IMR-90 (cell line): ENCODE results near the gene PMEPA1. TPM values are rescaled to one million over a fixed set of nuclear protein-coding genes. Genes with fewer than 3 reads are reported as not detected.

ENCODE experiments used
- ATAC-seq: fragments of 200-7000 bp; cut with Tn5 transposase; 2 replicates; pipeline ENCODE4 v1.9.1; 2020; ENCODE audit warnings: low read depth, mild to moderate bottlenecking, moderate library complexity
- BruUV-seq: library from RNA; stranded (reverse); fragments of 400-500 nt; replicated peaks from 2 replicates; lab custom pipeline; 2021; lab: Mats Ljungman, UMichigan
- CTCF ChIA-PET: fragments of 300-600 bp; formaldehyde crosslinking; extraction: SDS; loops from one replicate; lab custom pipeline; 2021; ENCODE audit warnings: antibody characterized with exemption; lab: Yijun Ruan, JAX
- POLR2A ChIA-PET: fragments of 300-600 bp; sonication (Branson Sonifier 250); formaldehyde crosslinking; loops from one replicate; lab custom pipeline; 2022; ENCODE audit warnings: antibody characterized with exemption; ENCODE audit not compliant: unreplicated experiment; lab: Charles Lee
- DNase-seq: peaks from one replicate; pipeline ENCODE4 v3.0.0; 2013
- H2AFZ ChIP-seq: replicated peaks from 2 replicates; pipeline ENCODE3; 2013; ENCODE audit warnings: low read length, mild to moderate bottlenecking; ENCODE audit not compliant: poor library complexity
- H2AK5ac ChIP-seq: 2 replicates; pipeline ENCODE4 v1.6.1; 2013; ENCODE audit warnings: low read depth, low read length, inconsistent platforms
- H2AK9ac ChIP-seq: replicated peaks from 2 replicates; pipeline ENCODE3; 2013; ENCODE audit warnings: mild to moderate bottlenecking, low read depth, low read length, moderate library complexity; ENCODE audit not compliant: poor library complexity
- H2BK120ac ChIP-seq: 2 replicates; pipeline ENCODE4 v1.6.1; 2013; ENCODE audit warnings: low read depth, low read length, inconsistent platforms
- H2BK15ac ChIP-seq: 3 replicates; pipeline ENCODE4 v1.6.1; 2013; ENCODE audit warnings: low read depth, low read length, inconsistent platforms
- H2BK20ac ChIP-seq: 2 replicates; pipeline ENCODE4 v1.6.1; 2013; ENCODE audit warnings: low read depth, mild to moderate bottlenecking, inconsistent platforms, low read length, moderate library complexity
- H2BK5ac ChIP-seq: 2 replicates; pipeline ENCODE4 v1.6.1; 2013; ENCODE audit warnings: mild to moderate bottlenecking, low read depth, low read length, inconsistent platforms; ENCODE audit not compliant: poor library complexity, severe bottlenecking
- H3K14ac ChIP-seq: replicated peaks from 2 replicates; pipeline ENCODE4 v1.6.1; 2013; ENCODE audit warnings: low read depth, low read length, inconsistent platforms
- H3K18ac ChIP-seq: 2 replicates; pipeline ENCODE4 v1.6.1; 2013; ENCODE audit warnings: low read depth, low read length, control low read depth
- H3K23ac ChIP-seq: 2 replicates; pipeline ENCODE4 v1.6.1; 2013; ENCODE audit warnings: low read depth, low read length, inconsistent platforms
- H3K27ac ChIP-seq: 2 replicates; pipeline ENCODE4 v1.5.1; 2013; ENCODE audit warnings: mild to moderate bottlenecking, control low read depth, low read length; ENCODE audit not compliant: insufficient read depth
- H3K27me3 ChIP-seq: 2 replicates; pipeline ENCODE4 v1.6.1; 2013; ENCODE audit warnings: low read length; ENCODE audit not compliant: control insufficient read depth, insufficient read depth
- H3K36me3 ChIP-seq: 2 replicates; pipeline ENCODE4 v1.6.1; 2013; ENCODE audit warnings: low read length, mixed read lengths; ENCODE audit not compliant: control insufficient read depth, insufficient read depth
- H3K4ac ChIP-seq: 2 replicates; pipeline ENCODE4 v1.6.1; 2013; ENCODE audit warnings: low read depth, low read length, inconsistent platforms
- H3K4me1 ChIP-seq: 2 replicates; pipeline ENCODE4 v1.6.1; 2013; ENCODE audit warnings: low read length, mixed read lengths; ENCODE audit not compliant: control insufficient read depth, insufficient read depth
- H3K4me2 ChIP-seq: 2 replicates; pipeline ENCODE4 v1.6.1; 2013; ENCODE audit warnings: low read depth, mild to moderate bottlenecking, control low read depth, low read length, moderate library complexity
- H3K4me3 ChIP-seq: 2 replicates; pipeline ENCODE4 v1.5.1; 2013; ENCODE audit warnings: low read depth, mild to moderate bottlenecking, control low read depth, low read length, moderate library complexity; ENCODE audit not compliant: insufficient read depth
- H3K56ac ChIP-seq: 2 replicates; pipeline ENCODE4 v1.6.1; 2013; ENCODE audit warnings: low read length, inconsistent platforms; ENCODE audit not compliant: insufficient read depth; ENCODE audit errors: extremely low read depth
- H3K79me1 ChIP-seq, 2 experiments: 2 replicates each; pipeline ENCODE4 v1.6.1; 2013; ENCODE audit warnings: low read length in 2 of 2, inconsistent platforms in 1 of 2, low read depth in 1 of 2
- H3K9ac ChIP-seq: 2 replicates; pipeline ENCODE4 v1.6.1; 2013; ENCODE audit warnings: low read depth, low read length, control low read depth
- H3K9me1 ChIP-seq: 2 replicates; pipeline ENCODE4 v1.6.1; 2013; ENCODE audit warnings: low read length, inconsistent platforms; ENCODE audit not compliant: insufficient read depth
- H3K9me3 ChIP-seq: 2 replicates; pipeline ENCODE4 v1.6.1; 2013; ENCODE audit warnings: low read length; ENCODE audit not compliant: control insufficient read depth, insufficient read depth
- H4K20me1 ChIP-seq: 2 replicates; pipeline ENCODE4 v1.6.1; 2013; ENCODE audit warnings: low read length, inconsistent platforms; ENCODE audit not compliant: insufficient read depth
- H4K5ac ChIP-seq: 2 replicates; pipeline ENCODE4 v1.6.1; 2013; ENCODE audit warnings: mild to moderate bottlenecking, low read depth, low read length, control low read depth
- H4K8ac ChIP-seq, 2 experiments: 2 replicates each; pipeline ENCODE4 v1.6.1; 2013; ENCODE audit warnings: low read depth in 2 of 2, low read length in 2 of 2, control low read depth in 1 of 2, inconsistent platforms in 1 of 2
- H4K91ac ChIP-seq: 2 replicates; pipeline ENCODE4 v1.6.1; 2013; ENCODE audit warnings: low read depth, low read length, inconsistent platforms; ENCODE audit not compliant: insufficient read depth
- MAFK ChIP-seq: IDR thresholded peaks from 2 replicates; pipeline ENCODE4 v1.6.1; 2012; ENCODE audit warnings: low read depth, low read length, improper control_type of control experiment
- NFE2L2 ChIP-seq: fragments of 150-350 bp; IDR thresholded peaks from 2 replicates; pipeline ENCODE4 v1.6.1; 2016; ENCODE audit warnings: low read depth, mild to moderate bottlenecking, low read length
- WGBS, 2 experiments: methylation state at CpG; one replicate each; pipeline versions ENCODE4 v1.1.5 to v1.1.7; 2013; ENCODE audit warnings: missing lambda C conversion rate in 2 of 2; ENCODE audit not compliant: insufficient read length in 1 of 2; ENCODE audit errors: extremely low coverage in 2 of 2; 5-methylcytosine and 5-hydroxymethylcytosine counted together
- dilution Hi-C: fragments of 300-500 bp; cut with HindIII; formaldehyde crosslinking; loops from one replicate; pipeline ENCODE4 v1.14.3; 2018; ENCODE audit warnings: low sequenced_read_pairs; ENCODE audit not compliant: unreplicated experiment
- in situ Hi-C: fragments of 300-500 bp; cut with MboI; formaldehyde crosslinking; loops from 3 replicates; pipeline ENCODE4 v1.14.3; 2019; ENCODE audit warnings: low sequenced_read_pairs, inconsistent platforms, mixed read lengths
- intact Hi-C: fragments of 100-400 bp; cut with micrococcal nuclease; formaldehyde crosslinking; loops from 2 replicates; pipeline ENCODE4 v1.10.0; 2022
- polyA plus RNA-seq, 3 experiments: library from polyadenylated mRNA; depleted of rRNA; stranded (reverse); fragments of >200 nt; gene quantifications; 2 replicates each; pipeline ENCODE4 v1.2.3, GENCODE V29; 2012; ENCODE audit warnings: low replicate concordance in 1 of 3
- total RNA-seq: library from RNA; depleted of rRNA; stranded (reverse); fragments of >200 nt; gene quantifications from 2 replicates; pipeline ENCODE4 v1.2.3, GENCODE V29; 2012

The PMEPA1 gene
- total and polyA plus RNA-seq, 2 of the 4 experiments (the other 2 are of a cell fraction): 2.0 to 6.9 TPM

- Histone ChIP-seq H2AK5ac (no peak overlapping the region), H2BK5ac (no peak overlapping the region), H3K23ac (no peak overlapping the region), H3K14ac (no peak overlapping the region), H2BK120ac (no peak overlapping the region), H2AK9ac (peak overlapping the region; percentile 47), H3K4me1 (no peaks in the 10 kb centered on the region), H3K79me1 (no peaks in the 10 kb centered on the region), H4K91ac (no peak overlapping the region), H4K20me1 (no peaks in the 10 kb centered on the region; the same call in 1 of the 2 replicates), H3K9ac (no peak overlapping the region), H3K18ac (no peak overlapping the region), H3K27ac (no peak overlapping the region), H2AFZ (no peak overlapping the region), H3K9me1 (no peaks in the 10 kb centered on the region), H3K36me3 (no peaks in the 10 kb centered on the region), H4K8ac (no peak overlapping the region), H3K4me3 (no peak overlapping the region), H3K4ac (no peak overlapping the region), H4K5ac (no peak overlapping the region), H3K4me2 (no peak overlapping the region), H2BK20ac (no peak overlapping the region), H3K9me3 (no peaks in the 10 kb centered on the region), H3K27me3 (peaks cover 11% of the 10 kb centered on the region; the same call in 1 of the 2 replicates), H3K56ac (no peak overlapping the region), H2BK15ac (no peak overlapping the region)
- ATAC-seq: no peak
- TF ChIP-seq NFE2L2 (no peak), MAFK (peak; percentile 68)
- dilution Hi-C loops: no loop called here
- BruUV-seq: no TSS peak
- 80% methylated on average over 5 of the region's 13 CpGs; no CpG with 5 or more reads in 1 of the 2 experiments for WGBS, 2 experiments
- in situ Hi-C loops: loop anchor here (10.0 kb wide), 1 partner anchor 584 kb away; no protein-coding TSS in a partner anchor
- POLR2A ChIA-PET: no interaction called here
- intact Hi-C loops: no loop called here
- CTCF ChIA-PET: interaction anchor here (0.6 to 1.3 kb wide), 2 partner anchors 571 to 579 kb away, joined by 3 to 4 read pairs; no protein-coding TSS in a partner anchor
- DNase-seq: no peak
Measured at GRCh38 chr20:57600320-57601210, 109.2 kb downstream of the PMEPA1 start.
